DOHH2 (cell line): ENCODE measurements around the gene MGAT4C.

Experiments used
- CTCF ChIP-seq: fragments of 200-600 bp; sonication (generic); IDR thresholded peaks from one replicate; pipeline ENCODE4 v1.5.1; 2014; ENCODE audit warnings: antibody characterized with exemption, mild to moderate bottlenecking, low read depth, low read length; ENCODE audit not compliant: poor library complexity, severe bottlenecking
- EZH2phosphoT487 ChIP-seq: fragments of 200-600 bp; sonication (generic); IDR thresholded peaks from 2 replicates; pipeline ENCODE4 v1.6.1; 2017; ENCODE audit warnings: borderline replicate concordance, mild to moderate bottlenecking, antibody characterized with exemption, low read length, moderate library complexity, mixed read lengths

- no peak for TF ChIP-seq CTCF
- no peak for TF ChIP-seq EZH2phosphoT487
These were observed 152.1 kb downstream of the MGAT4C start for GRCh38 chr12:86104087-86104486.
